ACC112 (cell line): ENCODE measurements around the gene PRLR.
"Not testable (repeated sequence)": the region's sequence is repeated elsewhere in the genome, so short reads cannot be mapped to it uniquely, and the experiment has no call there.

ENCODE experiments used
- H2AFZ ChIP-seq: fragments of 200-600 bp; sonication (generic); one replicate; pipeline ENCODE4 v1.6.0; 2017; ENCODE audit warnings: antibody characterized with exemption, low read length; ENCODE audit not compliant: unreplicated experiment
- H3K27ac ChIP-seq: fragments of 200-600 bp; sonication (generic); 2 replicates; pipeline ENCODE4 v1.5.1; 2014; ENCODE audit warnings: low read depth, mild to moderate bottlenecking, antibody characterized with exemption, low read length, moderate library complexity
- H3K27me3 ChIP-seq: fragments of 200-600 bp; sonication (generic); 2 replicates; pipeline ENCODE4 v1.6.1; 2014; ENCODE audit warnings: mild to moderate bottlenecking, antibody characterized with exemption, low read length, moderate library complexity, mixed read lengths; ENCODE audit not compliant: insufficient read depth
- H3K36me3 ChIP-seq: fragments of 200-600 bp; sonication (generic); 2 replicates; pipeline ENCODE4 v1.6.1; 2016; ENCODE audit warnings: mild to moderate bottlenecking, antibody characterized with exemption, low read length, moderate library complexity, mixed read lengths; ENCODE audit not compliant: insufficient read depth
- H3K4me1 ChIP-seq: fragments of 200-600 bp; sonication (generic); one replicate; pipeline ENCODE4 v1.6.1; 2016; ENCODE audit warnings: low read length, mixed read lengths; ENCODE audit not compliant: insufficient read depth, unreplicated experiment, control insufficient read depth
- H3K4me3 ChIP-seq: fragments of 200-600 bp; sonication (generic); 2 replicates; pipeline ENCODE4 v1.5.1; 2014; ENCODE audit warnings: mild to moderate bottlenecking, low read depth, low read length
- H3K79me2 ChIP-seq: fragments of 200-600 bp; sonication (generic); one replicate; pipeline ENCODE4 v1.6.0; 2016; ENCODE audit warnings: low read length; ENCODE audit not compliant: control insufficient read depth, unreplicated experiment, insufficient read depth

The PRLR gene

GRCh38 chr5:35038891-35039290 lies 191.4 kb downstream of the PRLR start:
- H3K36me3 ChIP-seq: no peaks in the 10 kb centered on the region

DNA sequence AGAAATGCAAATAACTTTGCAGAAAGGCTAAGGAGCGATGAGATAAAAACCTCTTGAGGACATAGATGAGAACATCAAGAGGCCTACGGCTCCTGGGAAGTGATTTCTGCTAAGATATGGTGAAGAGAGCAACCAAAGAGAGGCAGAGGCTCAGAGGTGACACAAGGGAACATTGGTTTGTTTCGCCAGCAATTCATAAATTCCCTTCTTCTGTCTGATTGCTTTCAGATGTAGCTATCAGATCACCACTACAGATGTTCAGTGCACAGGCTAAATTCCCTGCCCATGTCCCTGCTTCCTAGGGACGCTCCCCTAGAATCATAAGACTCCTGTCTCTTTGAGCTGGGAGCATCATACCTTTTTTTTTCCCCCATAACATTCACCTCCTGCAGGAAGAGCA lies 193.8 kb downstream of the PRLR start:
- no peak overlapping the region for H3K4me3 ChIP-seq
- no peaks in the 10 kb centered on the region for H3K36me3 ChIP-seq
- H2AFZ ChIP-seq: no peak overlapping the region
- H3K27me3 ChIP-seq: no peaks in the 10 kb centered on the region
- H3K27ac ChIP-seq: no peak overlapping the region
- H3K79me2 ChIP-seq: no peaks in the 10 kb centered on the region
- peaks cover 2% of the 10 kb centered on the region for H3K4me1 ChIP-seq

More at GRCh38 chr5:35038891-35039290, 191.4 kb downstream of the PRLR start:
- Histone ChIP-seq H3K4me3 (no peak overlapping the region), H3K4me1 (no peaks in the 10 kb centered on the region), H3K79me2 (no peaks in the 10 kb centered on the region), H2AFZ (no peak overlapping the region), H3K27ac (no peak overlapping the region), H3K27me3 (no peaks in the 10 kb centered on the region)

DNA sequence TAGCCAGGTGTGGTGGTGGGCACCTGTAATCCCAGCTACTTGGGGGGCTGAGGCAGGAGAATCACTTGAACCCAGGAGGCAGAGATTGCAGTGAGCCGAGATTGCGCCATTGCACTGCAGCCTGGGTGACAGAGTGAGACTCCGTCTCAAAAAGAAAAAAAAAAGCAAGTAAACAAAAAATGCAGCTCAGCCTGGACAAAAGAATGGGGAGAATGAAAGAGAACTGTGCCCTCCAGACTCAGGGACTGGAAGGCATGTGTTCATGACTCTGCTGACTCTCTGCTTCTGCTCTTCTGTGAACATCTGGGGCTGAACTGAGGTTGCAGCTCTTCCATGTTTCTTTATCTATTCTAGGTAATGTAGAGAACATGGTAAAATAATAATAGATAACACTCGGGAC lies 194.4 kb downstream of the PRLR start:
- not testable (repeated sequence) for H3K36me3 ChIP-seq, H2AFZ ChIP-seq, H3K79me2 ChIP-seq, H3K27ac ChIP-seq, H3K4me3 ChIP-seq, H3K4me1 ChIP-seq, H3K27me3 ChIP-seq

DNA sequence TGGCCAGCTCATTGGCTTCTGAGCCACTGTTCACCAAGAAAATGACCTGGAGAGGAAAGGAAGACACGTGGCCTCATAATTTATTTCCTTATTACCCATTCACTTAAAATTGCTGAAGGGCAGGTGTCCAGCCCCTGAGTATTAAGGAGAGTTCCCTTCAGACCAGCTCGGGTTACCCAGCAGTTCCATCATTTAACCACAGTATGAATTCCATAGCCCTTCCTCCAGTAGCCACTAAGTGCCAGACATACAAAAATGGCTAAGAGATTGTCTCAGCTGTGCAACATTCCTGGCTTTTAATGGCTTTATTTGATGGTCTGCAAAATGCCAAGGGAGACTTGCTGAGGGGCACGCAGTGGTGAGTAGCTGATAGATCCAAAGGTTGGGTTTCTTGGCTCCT lies 195.0 kb downstream of the PRLR start:
- no peak overlapping the region for H2AFZ ChIP-seq
- H3K79me2 ChIP-seq: no peaks in the 10 kb centered on the region
- no peaks in the 10 kb centered on the region for H3K27me3 ChIP-seq
- H3K27ac ChIP-seq: no peak overlapping the region
- H3K36me3 ChIP-seq: no peaks in the 10 kb centered on the region
- peaks cover 10% of the 10 kb centered on the region for H3K4me1 ChIP-seq
- no peak overlapping the region for H3K4me3 ChIP-seq

DNA sequence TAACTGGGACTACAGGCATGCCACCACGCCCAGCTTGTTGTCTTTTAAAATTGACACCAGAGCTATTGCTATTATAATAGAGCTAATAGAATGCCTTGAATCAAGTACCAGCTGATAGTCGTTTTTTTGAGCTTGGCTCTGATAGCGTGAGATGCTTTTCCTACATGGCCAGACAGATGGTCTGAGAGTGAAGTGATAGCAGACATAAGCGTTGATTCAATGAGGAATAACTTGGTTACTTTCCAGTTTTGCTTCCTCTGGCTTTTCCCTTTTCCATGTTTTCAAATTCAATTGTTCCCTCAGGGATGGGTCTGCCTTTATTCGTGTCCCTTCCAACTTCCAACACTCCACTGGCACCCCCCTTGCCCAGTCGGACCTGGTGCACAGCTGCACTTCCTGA lies 197.9 kb downstream of the PRLR start:
- Histone ChIP-seq H3K79me2 (no peaks in the 10 kb centered on the region), H3K27me3 (no peaks in the 10 kb centered on the region), H2AFZ (no peak overlapping the region), H3K4me1 (peaks cover 23% of the 10 kb centered on the region), H3K36me3 (no peaks in the 10 kb centered on the region), H3K27ac (no peak overlapping the region), H3K4me3 (no peak overlapping the region)

DNA sequence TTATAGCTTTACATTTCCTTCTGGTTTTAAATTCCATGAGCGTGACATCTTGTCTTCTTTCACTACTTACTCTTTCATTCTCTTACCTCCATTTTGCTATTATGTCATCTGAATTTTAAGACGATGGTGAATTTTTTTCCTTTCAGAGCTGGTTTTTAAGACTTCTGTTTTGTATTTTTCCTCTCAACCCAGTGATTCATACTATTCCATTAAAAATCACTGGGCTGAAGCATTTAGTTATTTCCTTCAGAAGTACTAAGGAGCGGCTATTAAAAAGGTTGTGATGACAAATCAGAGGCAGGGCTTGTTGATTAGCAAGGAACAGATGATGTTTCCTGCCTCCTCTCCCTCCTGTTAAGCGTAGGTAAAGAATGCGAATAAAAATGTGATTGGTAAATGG lies 199.0 kb downstream of the PRLR start:
- peaks cover 23% of the 10 kb centered on the region for H3K4me1 ChIP-seq
- H3K27me3 ChIP-seq: no peaks in the 10 kb centered on the region
- no peaks in the 10 kb centered on the region for H3K79me2 ChIP-seq
- H3K36me3 ChIP-seq: no peaks in the 10 kb centered on the region
- H3K27ac ChIP-seq: no peak overlapping the region
- H2AFZ ChIP-seq: peak overlapping the region; percentile 69
- H3K4me3 ChIP-seq: no peak overlapping the region

DNA sequence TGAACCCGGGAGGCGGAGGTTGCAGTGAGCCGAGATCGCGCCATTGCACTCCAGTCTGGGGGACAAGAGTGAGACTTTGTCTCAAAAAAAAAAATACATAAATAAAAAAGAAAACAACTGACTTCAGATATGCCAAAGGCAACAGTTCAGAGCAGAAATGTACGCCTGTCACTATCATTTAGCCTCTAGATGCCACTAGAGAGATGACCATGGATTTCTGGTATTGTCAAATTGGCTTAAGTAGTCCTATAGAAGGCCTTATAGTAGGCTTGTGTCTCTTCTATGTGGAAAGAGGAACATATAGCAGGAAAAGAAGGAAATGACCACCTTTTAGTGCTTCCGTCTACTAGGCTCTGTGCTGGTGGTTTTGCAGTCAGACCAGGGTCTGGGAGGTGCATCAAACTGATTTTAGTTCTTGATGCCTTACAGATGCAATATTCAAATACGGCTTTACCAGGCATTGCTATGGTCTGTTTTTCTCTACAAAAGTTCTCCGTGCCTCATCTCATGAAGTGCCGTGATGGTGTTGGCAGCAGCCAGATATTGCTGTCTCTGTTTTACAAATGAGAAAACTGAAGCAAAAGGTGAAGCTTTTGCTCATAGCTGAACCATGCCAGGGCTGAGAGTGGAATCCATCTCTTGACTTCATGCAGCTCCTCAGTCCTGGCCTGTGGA lies 199.7 kb downstream of the PRLR start:
- Histone ChIP-seq H3K4me1 (peaks cover 23% of the 10 kb centered on the region), H3K36me3 (no peaks in the 10 kb centered on the region), H3K4me3 (no peak overlapping the region), H3K27me3 (no peaks in the 10 kb centered on the region), H2AFZ (no peak overlapping the region), H3K27ac (no peak overlapping the region), H3K79me2 (no peaks in the 10 kb centered on the region)

DNA sequence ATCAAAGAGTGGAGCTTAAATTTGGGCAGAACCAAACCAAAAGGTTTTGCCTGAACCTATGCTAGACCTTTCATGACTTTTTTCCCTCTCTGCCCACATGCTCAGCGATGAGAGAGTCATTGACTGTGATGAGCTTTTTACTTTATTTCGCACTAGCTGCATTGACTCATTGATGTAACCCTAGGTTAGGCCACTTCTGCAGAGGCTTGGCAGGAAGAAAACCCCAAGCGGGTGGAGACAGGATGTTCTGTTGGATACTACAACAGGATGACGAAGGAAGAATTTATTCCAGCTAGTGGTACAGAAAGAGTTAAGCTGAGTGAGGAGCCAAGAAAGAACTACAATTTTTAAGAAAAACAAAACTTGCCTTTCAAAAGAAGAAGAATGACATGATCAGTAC lies 201.0 kb downstream of the PRLR start:
- Histone ChIP-seq H3K27me3 (no peaks in the 10 kb centered on the region), H3K4me3 (no peak overlapping the region), H3K36me3 (no peaks in the 10 kb centered on the region), H2AFZ (peak overlapping the region; percentile 80), H3K4me1 (peaks cover 23% of the 10 kb centered on the region), H3K79me2 (no peaks in the 10 kb centered on the region), H3K27ac (peak overlapping the region; percentile 55)

- Histone ChIP-seq H2AFZ (no peak overlapping the region), H3K27me3 (no peaks in the 10 kb centered on the region)
Observed at GRCh38 chr5:35026941-35027340, 203.3 kb downstream of the PRLR start.

GRCh38 chr5:35026280-35026840 lies 203.9 kb downstream of the PRLR start:
- Histone ChIP-seq H2AFZ (no peak overlapping the region), H3K4me1 (peaks cover 19% of the 10 kb centered on the region), H3K79me2 (no peaks in the 10 kb centered on the region), H3K4me3 (no peak overlapping the region), H3K27ac (no peak overlapping the region), H3K36me3 (no peaks in the 10 kb centered on the region), H3K27me3 (no peaks in the 10 kb centered on the region)

More at GRCh38 chr5:35026941-35027340, 203.3 kb downstream of the PRLR start:
- no peaks in the 10 kb centered on the region for H3K79me2 ChIP-seq
- no peak overlapping the region for H3K4me3 ChIP-seq
- H3K27ac ChIP-seq: no peak overlapping the region
- peaks cover 23% of the 10 kb centered on the region for H3K4me1 ChIP-seq
- H3K36me3 ChIP-seq: no peaks in the 10 kb centered on the region

GRCh38 chr5:35024911-35025510 lies 205.3 kb downstream of the PRLR start:
- H3K4me3 ChIP-seq: no peak overlapping the region
- no peaks in the 10 kb centered on the region for H3K27me3 ChIP-seq
- H3K36me3 ChIP-seq: no peaks in the 10 kb centered on the region
- H3K79me2 ChIP-seq: no peaks in the 10 kb centered on the region
- peaks cover 13% of the 10 kb centered on the region for H3K4me1 ChIP-seq
- H3K27ac ChIP-seq: no peak overlapping the region
- no peak overlapping the region for H2AFZ ChIP-seq
